ENCODE data around the gene THRA. TPM values are rescaled to one million over a fixed set of nuclear protein-coding genes. Genes with fewer than 3 reads are reported as not detected.

Gene THRA
- total RNA-seq, 2 donors from 2014 or later = 64.8 to 75.0 TPM

- peaks cover 4% of the 10 kb centered on the region for H3K36me3 ChIP-seq
- peak overlapping the region; percentile 96 to 97 for H3K27ac ChIP-seq
- peaks cover 11 to 33% of the 10 kb centered on the region in 2 donors for H3K4me1 ChIP-seq (ENCODE audit: control insufficient read depth in 1 of 2, low read depth in 2 of 2)
Measured at GRCh38 chr17:40123811-40124114, 61.0 kb downstream of the THRA start.

GRCh38 chr17:40124279-40125141 lies 61.7 kb downstream of the THRA start:
- H3K27ac ChIP-seq = peak overlapping the region; percentile 96 to 97
- ATAC-seq (ENCODE audit: insufficient number of reproducible peaks, low FRiP score, low read depth) = no peak

More at GRCh38 chr17:40123811-40124114, 61.0 kb downstream of the THRA start:
- no peaks in the 10 kb centered on the region for H3K27me3 ChIP-seq (replicated peaks; ENCODE audit: insufficient read depth)
- no peak for DNase-seq (ENCODE audit: low spot score)
- peak overlapping the region; percentile 100 for H3K4me3 ChIP-seq
- ATAC-seq (ENCODE audit: insufficient number of reproducible peaks, low FRiP score, low read depth) = no peak
- TF ChIP-seq CTCF (IDR thresholded peaks at IDR 0.05) = no peak
- no peaks in the 10 kb centered on the region for H3K9me3 ChIP-seq

GRCh38 chr17:40129498-40129897 lies 66.7 kb downstream of the THRA start:
- ATAC-seq (ENCODE audit: insufficient number of reproducible peaks, low FRiP score, low read depth) = no peak
- no peak overlapping the region for H3K27ac ChIP-seq

More at GRCh38 chr17:40124279-40125141, 61.7 kb downstream of the THRA start:
- peaks cover 11 to 33% of the 10 kb centered on the region in 2 donors for H3K4me1 ChIP-seq (ENCODE audit: control insufficient read depth in 1 of 2, low read depth in 2 of 2)
- DNase-seq (ENCODE audit: low spot score) = no peak
- peak overlapping the region; percentile 100 for H3K4me3 ChIP-seq
- no peak for TF ChIP-seq CTCF (IDR thresholded peaks at IDR 0.05)
- H3K27me3 ChIP-seq (replicated peaks; ENCODE audit: insufficient read depth) = no peaks in the 10 kb centered on the region
- peaks cover 9% of the 10 kb centered on the region for H3K36me3 ChIP-seq
- no peaks in the 10 kb centered on the region for H3K9me3 ChIP-seq

GRCh38 chr17:40130352-40131042 lies 67.7 kb downstream of the THRA start:
- DNase-seq (ENCODE audit: low spot score) = no peak
- Histone ChIP-seq H3K9me3 (no peaks in the 10 kb centered on the region), H3K36me3 (peaks cover 49% of the 10 kb centered on the region), H3K27me3 (replicated peaks; ENCODE audit: insufficient read depth) (no peaks in the 10 kb centered on the region), H3K27ac (no peak overlapping the region), H3K4me3 (no peak overlapping the region), H3K4me1 (ENCODE audit: control insufficient read depth in 1 of 2, low read depth in 2 of 2) (peaks cover under 1 to 4% of the 10 kb centered on the region in 2 donors)
- TF ChIP-seq CTCF (IDR thresholded peaks at IDR 0.05) = no peak
- ATAC-seq (ENCODE audit: insufficient number of reproducible peaks, low FRiP score, low read depth) = no peak

More at GRCh38 chr17:40129498-40129897, 66.7 kb downstream of the THRA start:
- no peaks in the 10 kb centered on the region for H3K27me3 ChIP-seq (replicated peaks; ENCODE audit: insufficient read depth)
- DNase-seq (ENCODE audit: low spot score) = no peak
- no peaks in the 10 kb centered on the region for H3K9me3 ChIP-seq
- H3K36me3 ChIP-seq = peaks cover 43% of the 10 kb centered on the region
- H3K4me1 ChIP-seq (ENCODE audit: control insufficient read depth in 1 of 2, low read depth in 2 of 2) = peaks cover 8 to 14% of the 10 kb centered on the region in 2 donors
- H3K4me3 ChIP-seq = no peak overlapping the region
- TF ChIP-seq CTCF (IDR thresholded peaks at IDR 0.05) = no peak

GRCh38 chr17:40134184-40134583 lies 71.4 kb downstream of the THRA start:
- Histone ChIP-seq H3K4me1 (ENCODE audit: control insufficient read depth in 1 of 2, low read depth in 2 of 2) (peaks cover 4 to 11% of the 10 kb centered on the region in 2 donors), H3K27me3 (replicated peaks; ENCODE audit: insufficient read depth) (no peaks in the 10 kb centered on the region), H3K27ac (no peak overlapping the region), H3K4me3 (no peak overlapping the region), H3K36me3 (peaks cover 47% of the 10 kb centered on the region), H3K9me3 (no peaks in the 10 kb centered on the region)
- TF ChIP-seq CTCF (IDR thresholded peaks at IDR 0.05) = no peak
- no peak for ATAC-seq (ENCODE audit: insufficient number of reproducible peaks, low FRiP score, low read depth)
- DNase-seq (ENCODE audit: low spot score) = no peak
